K562 (cell line): ENCODE measurements around the gene SLC37A4. TPM values are rescaled to one million over a fixed set of nuclear protein-coding genes. Genes with fewer than 3 reads are reported as not detected.
A peak's percentile ranks its signal among the peaks of the same experiment; 100 is the strongest.

ENCODE experiments used
- ARID4B ChIP-seq: sonication (generic); formaldehyde crosslinking; IDR thresholded peaks from 2 replicates; pipeline ENCODE4 v1.8.0; 2022; ENCODE audit warnings: mild to moderate bottlenecking, missing genetic modification reagents
- BDP1 ChIP-seq: IDR thresholded peaks from 3 replicates; pipeline ENCODE4 v1.6.1; 2011; ENCODE audit not compliant: insufficient read length, insufficient read depth
- CHD2 ChIP-seq: IDR thresholded peaks from 2 replicates; pipeline ENCODE4 v1.6.1; 2011; ENCODE audit warnings: low read depth, low read length
- CTCFL ChIP-seq: IDR thresholded peaks from 2 replicates; pipeline ENCODE4 v1.6.1; 2011; ENCODE audit warnings: borderline replicate concordance, low read depth, mild to moderate bottlenecking, moderate library complexity, low read length; ENCODE audit not compliant: insufficient read depth, poor library complexity, severe bottlenecking
- GTF2A2 ChIP-seq: IDR thresholded peaks from 2 replicates; pipeline ENCODE4 v1.6.1; 2016; ENCODE audit warnings: mild to moderate bottlenecking, missing genetic modification characterization, missing compliant biosample characterization
- HLTF ChIP-seq: fragments of 450-650 bp; IDR thresholded peaks from 2 replicates; pipeline ENCODE4 v1.6.1; 2016
- LCOR ChIP-seq: sonication (generic); formaldehyde crosslinking; IDR thresholded peaks from 2 replicates; pipeline ENCODE4 v1.8.0; 2022; ENCODE audit warnings: mild to moderate bottlenecking, missing genetic modification reagents
- MYBL2 ChIP-seq, 2 experiments: fragments of 450-650 bp in 1 of 2; sonication (generic) in 1 of 2; formaldehyde crosslinking in 1 of 2; IDR thresholded peaks; 2 replicates each; pipeline versions ENCODE4 v1.6.1 to v1.8.1; 2017 to 2022; ENCODE audit warnings: borderline replicate concordance in 1 of 2, inconsistent platforms in 1 of 2, low read depth in 1 of 2, mild to moderate bottlenecking in 1 of 2, missing genetic modification reagents in 1 of 2, moderate library complexity in 1 of 2
- NFIX ChIP-seq: fragments of 250-450 bp; sonication (Bioruptor Pico); IDR thresholded peaks from 2 replicates; pipeline ENCODE4 v1.4.0; 2020; ENCODE audit warnings: low read depth, mild to moderate bottlenecking, moderate library complexity
- PBX2 ChIP-seq, 2 experiments: IDR thresholded peaks in 1 of 2; conservative IDR thresholded peaks in 1 of 2; 2 replicates each; pipeline ENCODE4 v1.6.1; 2016; ENCODE audit warnings: low read depth in 2 of 2, mild to moderate bottlenecking in 1 of 2, missing compliant biosample characterization in 1 of 2, missing genetic modification characterization in 1 of 2, moderate library complexity in 1 of 2
- RBFOX2 ChIP-seq: fragments of 200-400 bp; formaldehyde crosslinking; IDR thresholded peaks from 2 replicates; pipeline ENCODE4 v1.6.1; 2017; ENCODE audit warnings: low read depth, mild to moderate bottlenecking, low read length, moderate library complexity
- TCF7L2 ChIP-seq: fragments of 150-350 bp; IDR thresholded peaks from 2 replicates; pipeline ENCODE4 v1.6.1; 2016; ENCODE audit warnings: low read depth, mild to moderate bottlenecking, low read length, moderate library complexity
- THRAP3 ChIP-seq: fragments of 450-650 bp; IDR thresholded peaks from 2 replicates; pipeline ENCODE4 v1.6.1; 2016; ENCODE audit warnings: mild to moderate bottlenecking, inconsistent platforms, borderline replicate concordance
- ZBTB2 ChIP-seq: fragments of 450-650 bp; IDR thresholded peaks from 2 replicates; pipeline ENCODE4 v1.6.1; 2016; ENCODE audit warnings: antibody characterized with exemption
- ZEB2 ChIP-seq: fragments of 450-650 bp; IDR thresholded peaks from 2 replicates; pipeline ENCODE4 v1.6.1; 2016
- ZNF263 ChIP-seq: sonication (generic); formaldehyde crosslinking; IDR thresholded peaks from 2 replicates; pipeline ENCODE4 v1.8.0; 2022; ENCODE audit warnings: mild to moderate bottlenecking, missing genetic modification reagents, borderline replicate concordance
- ZNF354B ChIP-seq: fragments of 250-450 bp; sonication (Bioruptor Pico); IDR thresholded peaks from 2 replicates; pipeline ENCODE4 v1.4.0; 2020
- polyA plus RNA-seq, 8 experiments: library from polyadenylated mRNA; depleted of rRNA in 4 of 8; stranded (reverse) in 5 of 8; unstranded in 3 of 8; fragments of >200 nt; fragmentation: Nextera tagmentation in 2 of 8; fragmentation: Illumina TruSeq in 1 of 8; extraction: Ambion mirVana in 2 of 8; extraction: Trizol in 1 of 8; gene quantifications; 2 replicates each; pipeline versions ENCODE4 v1.2.1 to v1.2.3, GENCODE V29; 2011 to 2014; ENCODE audit warnings: inconsistent platforms in 1 of 8, missing spikeins in 1 of 8
- total RNA-seq, 7 experiments: library from RNA; depleted of rRNA in 6 of 7; stranded (reverse); fragments of >200 nt in 6 of 7; fragmentation: Illumina TruSeq in 2 of 7; extraction: Trizol in 2 of 7; gene quantifications; 2 replicates each; pipeline versions ENCODE4 v1.2.1 to v1.2.3, GENCODE V29; 2011 to 2021; ENCODE audit warnings: low replicate concordance in 1 of 7

SLC37A4 gene
- total and polyA plus RNA-seq, 9 of the 15 experiments (the other 6 are each of a cell fraction or from before 2014, with no cell fraction given), result 24.7 to 73.9 (median 40.7) TPM

- TF ChIP-seq BDP1 (no peak), ARID4B (peak; percentile 92), LCOR (CRISPR knock-in tag) (peak; percentile 95), HLTF (no peak), THRAP3 (no peak), ZBTB2 (peak; percentile 94), CHD2 (no peak), NFIX (CRISPR knock-in tag) (no peak), PBX2 (CRISPR knock-in tag; IDR thresholded peaks at IDR 0.05; ENCODE audit: low read depth) (no peak), PBX2 (tag; conservative IDR thresholded peaks at IDR 0.05; ENCODE audit: low read depth) (no peak), MYBL2 (IDR thresholded peaks at IDR 0.05; ENCODE audit: low read depth) (no peak), MYBL2 (CRISPR knock-in tag; IDR thresholded peaks at IDR 0.05; ENCODE audit: borderline replicate concordance) (no peak), RBFOX2 (peak; percentile 70), CTCFL (peak; percentile 89), GTF2A2 (tag) (no peak), ZNF354B (no peak), ZNF263 (CRISPR knock-in tag) (peak; percentile 68; the same call in 1 of the 2 replicates), TCF7L2 (no peak), ZEB2 (peak; percentile 98)
These were observed at the start of gene SLC37A4 (continued) for GRCh38 chr11:119030329-119031047.
